NCI-H69 (cell line): Measurements from ENCODE around the gene FYN.
A peak's percentile ranks its signal among the peaks of the same experiment; 100 is the strongest.

Source experiments
- DNase-seq: peaks from one replicate; lab custom pipeline; 2025; lab: John Stamatoyannopoulos, UW

Gene FYN

DNA sequence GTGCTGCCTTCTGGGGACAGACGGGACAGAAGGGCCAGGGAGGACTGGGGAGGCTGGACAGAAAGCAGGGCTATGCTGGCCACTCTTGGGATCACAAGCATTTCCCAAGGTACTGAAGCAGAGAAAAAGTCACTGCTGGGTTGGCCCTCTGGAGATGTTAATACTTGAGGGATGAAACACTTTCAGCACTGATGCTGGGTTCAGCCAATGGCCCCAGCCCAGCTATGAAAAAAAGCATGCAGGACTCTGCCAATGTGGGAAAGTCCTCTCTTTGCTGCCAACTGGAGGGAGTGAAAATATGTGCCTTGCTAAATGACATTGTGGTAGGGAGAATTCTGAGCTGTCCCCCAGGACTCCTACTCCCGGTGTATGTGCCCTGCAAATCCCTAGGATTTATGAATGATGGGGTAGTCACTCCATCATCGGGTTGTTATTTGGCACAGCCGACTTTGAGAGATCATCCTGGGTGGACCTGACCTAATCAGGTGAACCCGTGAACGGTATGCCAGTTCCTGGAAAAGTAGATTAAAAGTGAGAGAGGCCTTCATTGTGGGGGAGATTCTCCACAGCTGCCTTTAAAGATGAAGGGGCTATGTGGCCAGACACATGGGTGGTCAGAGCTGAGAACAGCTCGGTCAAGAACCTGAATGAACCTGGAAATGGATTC lies 147.7 kb downstream of the FYN start:
- no peak for DNase-seq

- DNase-seq = peak; percentile 35
These were observed 148.7 kb downstream of the FYN start for GRCh38 chr6:111724505-111724904.

- no peak for DNase-seq
These were observed 149.2 kb downstream of the FYN start for GRCh38 chr6:111724039-111724438.

DNA sequence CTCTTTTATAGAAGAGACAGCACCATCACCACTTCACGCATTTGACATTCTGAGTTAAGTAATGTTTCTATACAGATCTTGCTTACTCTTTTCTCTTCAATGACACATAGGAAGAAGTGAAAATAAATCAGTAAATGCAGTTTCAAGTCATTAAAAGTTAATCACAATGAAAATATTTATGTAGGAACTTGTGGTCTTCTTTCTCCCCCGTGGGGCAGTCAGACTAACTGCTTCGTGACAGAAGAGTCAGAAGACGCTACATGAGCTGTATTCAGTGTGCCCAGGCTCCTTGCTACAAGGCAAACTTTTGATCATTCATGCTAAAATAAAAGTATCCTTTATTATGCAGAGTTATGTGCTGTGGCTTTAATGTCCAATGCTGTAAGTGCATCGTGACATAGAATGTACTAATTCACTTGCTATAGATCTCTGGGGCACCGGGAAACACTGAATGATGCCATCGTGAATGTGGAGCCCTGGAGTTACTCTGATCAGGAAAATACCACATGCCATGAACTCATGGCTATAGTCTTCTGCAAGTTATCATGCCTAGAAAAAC lies 149.8 kb downstream of the FYN start:
- DNase-seq = no peak

- DNase-seq = no peak
These were observed 151.0 kb downstream of the FYN start for GRCh38 chr6:111722179-111722731.

DNA sequence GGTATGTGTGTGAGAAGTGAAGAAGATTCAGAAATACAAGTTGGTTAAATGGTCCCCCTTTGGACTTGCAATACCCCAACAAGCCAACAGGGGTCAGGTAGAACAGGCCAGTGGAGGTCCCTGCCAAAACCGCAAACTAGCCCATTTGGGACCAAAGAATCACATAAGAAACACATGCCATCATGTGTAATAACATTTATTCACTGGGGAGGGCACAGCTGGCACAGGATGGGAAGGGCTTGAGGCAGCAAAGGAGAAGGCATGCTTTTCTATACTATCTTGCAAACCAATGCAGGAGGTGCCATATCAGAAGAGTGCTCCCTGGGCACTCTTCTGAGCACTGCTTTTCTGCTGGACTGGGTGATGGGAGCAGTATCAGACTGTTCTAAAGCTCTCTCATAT lies 151.5 kb downstream of the FYN start:
- no peak for DNase-seq

DNA sequence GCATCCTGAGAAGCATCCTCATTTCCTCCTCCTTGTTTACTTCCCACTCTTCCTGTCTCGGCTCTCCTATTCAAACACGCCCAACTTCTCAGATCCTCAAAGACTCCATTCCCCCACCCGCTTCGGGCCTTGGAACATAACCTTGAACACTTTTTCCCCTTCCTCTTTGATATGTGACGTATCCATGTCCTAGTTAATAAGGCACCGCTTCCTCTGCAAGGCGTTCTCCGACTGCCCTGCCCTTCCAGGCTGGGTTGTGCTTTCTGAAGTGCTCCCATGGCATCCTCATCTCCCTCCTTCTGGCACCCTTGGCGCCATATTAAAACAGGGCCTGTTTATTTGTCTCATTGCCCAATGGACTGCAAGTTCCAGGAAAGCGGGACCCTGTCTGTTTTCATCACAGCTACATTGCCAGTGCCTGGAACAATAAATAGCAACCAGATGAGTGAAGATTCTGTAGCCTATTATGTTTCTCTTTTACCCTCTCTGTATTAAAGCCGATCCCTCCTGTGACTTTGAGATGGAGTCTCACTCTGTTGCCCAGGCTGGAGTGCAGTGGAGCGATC lies 152.2 kb downstream of the FYN start:
- no peak for DNase-seq

DNA sequence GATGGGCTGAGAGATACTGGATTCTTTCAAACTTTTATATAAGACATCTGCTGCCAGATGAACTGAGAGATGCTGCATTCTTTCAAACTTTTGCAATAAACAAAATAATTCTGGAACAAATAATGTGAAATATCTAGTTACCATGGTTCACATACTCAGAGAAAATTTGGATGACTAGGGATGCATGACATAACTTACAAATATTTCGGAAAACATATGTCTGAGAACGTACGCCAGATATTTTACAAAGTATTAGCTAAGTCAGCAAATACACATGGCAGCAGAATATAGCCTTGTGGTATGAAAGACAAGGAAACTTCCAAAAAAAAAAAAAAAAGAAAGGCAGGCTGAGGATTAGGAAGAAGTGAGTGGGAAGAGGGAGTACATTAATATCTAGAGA lies 154.3 kb downstream of the FYN start:
- DNase-seq = no peak

GRCh38 chr6:111718326-111718725 lies 154.9 kb downstream of the FYN start:
- peak; percentile 75 for DNase-seq

GRCh38 chr6:111717621-111718020 lies 155.6 kb downstream of the FYN start:
- no peak for DNase-seq

GRCh38 chr6:111716325-111716724 lies 156.9 kb downstream of the FYN start:
- no peak for DNase-seq

- DNase-seq = peak; percentile 54
These were observed 157.9 kb downstream of the FYN start for GRCh38 chr6:111715321-111715720.

DNA sequence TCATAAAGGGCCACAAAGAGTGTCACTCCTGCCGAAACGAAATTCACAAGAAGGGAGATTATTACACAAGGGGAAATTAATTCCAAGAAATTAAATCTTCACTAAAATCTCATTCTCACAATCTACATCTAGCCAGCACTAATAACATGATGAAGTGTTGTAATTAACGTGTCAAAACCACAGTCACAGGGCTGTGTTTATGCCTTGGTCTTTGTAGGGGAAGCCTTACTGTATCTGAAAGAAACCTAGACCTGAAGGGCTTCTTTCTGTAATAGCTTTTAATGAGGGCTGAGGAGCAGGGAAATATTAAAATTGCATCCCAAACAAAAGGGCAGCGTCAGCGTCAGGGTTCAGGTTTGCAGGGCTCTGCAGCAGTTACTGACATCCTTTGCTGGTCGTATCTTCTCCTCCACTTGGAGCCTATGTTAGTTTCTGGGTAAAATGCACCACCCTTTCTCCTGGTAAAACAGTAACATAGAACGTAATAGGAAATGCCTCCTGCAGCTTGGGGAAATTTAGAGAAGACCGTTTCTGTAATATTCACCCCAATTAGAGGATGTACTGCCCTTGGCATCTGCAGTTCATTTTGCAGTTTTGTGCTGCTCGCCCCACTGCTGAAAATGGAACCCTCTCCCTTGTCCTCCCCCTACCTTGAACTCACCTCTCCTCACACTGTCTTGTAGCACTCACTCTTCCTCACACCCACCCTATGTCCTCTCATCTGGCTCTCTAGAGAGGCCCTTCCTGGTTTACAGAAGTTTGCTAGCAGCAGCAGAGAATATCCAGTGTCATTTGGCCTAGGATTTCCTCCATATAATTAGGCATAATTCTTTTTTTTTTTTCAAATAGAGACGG lies 158.6 kb downstream of the FYN start:
- no peak for DNase-seq

DNA sequence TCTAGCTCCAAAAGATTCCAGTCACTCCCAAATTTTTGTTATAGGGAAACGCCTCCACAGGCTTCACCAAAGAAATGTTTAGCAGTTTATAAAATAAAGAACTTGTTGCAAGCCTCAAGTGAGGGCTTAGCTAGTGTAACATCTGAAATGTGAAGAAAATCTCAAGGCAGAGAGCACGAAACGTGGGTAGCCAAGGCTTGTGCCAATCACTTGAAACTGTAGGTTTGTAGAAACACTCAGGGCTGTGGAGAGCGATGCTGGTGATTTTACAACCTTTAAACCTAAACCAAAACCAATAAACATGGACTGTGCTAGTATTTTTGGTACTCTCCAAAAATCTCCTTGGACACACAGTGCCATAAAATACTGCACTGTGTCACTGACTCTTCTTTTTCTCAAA lies 159.4 kb downstream of the FYN start:
- DNase-seq = no peak

GRCh38 chr6:111713236-111713635 lies 160.0 kb downstream of the FYN start:
- no peak for DNase-seq

DNA sequence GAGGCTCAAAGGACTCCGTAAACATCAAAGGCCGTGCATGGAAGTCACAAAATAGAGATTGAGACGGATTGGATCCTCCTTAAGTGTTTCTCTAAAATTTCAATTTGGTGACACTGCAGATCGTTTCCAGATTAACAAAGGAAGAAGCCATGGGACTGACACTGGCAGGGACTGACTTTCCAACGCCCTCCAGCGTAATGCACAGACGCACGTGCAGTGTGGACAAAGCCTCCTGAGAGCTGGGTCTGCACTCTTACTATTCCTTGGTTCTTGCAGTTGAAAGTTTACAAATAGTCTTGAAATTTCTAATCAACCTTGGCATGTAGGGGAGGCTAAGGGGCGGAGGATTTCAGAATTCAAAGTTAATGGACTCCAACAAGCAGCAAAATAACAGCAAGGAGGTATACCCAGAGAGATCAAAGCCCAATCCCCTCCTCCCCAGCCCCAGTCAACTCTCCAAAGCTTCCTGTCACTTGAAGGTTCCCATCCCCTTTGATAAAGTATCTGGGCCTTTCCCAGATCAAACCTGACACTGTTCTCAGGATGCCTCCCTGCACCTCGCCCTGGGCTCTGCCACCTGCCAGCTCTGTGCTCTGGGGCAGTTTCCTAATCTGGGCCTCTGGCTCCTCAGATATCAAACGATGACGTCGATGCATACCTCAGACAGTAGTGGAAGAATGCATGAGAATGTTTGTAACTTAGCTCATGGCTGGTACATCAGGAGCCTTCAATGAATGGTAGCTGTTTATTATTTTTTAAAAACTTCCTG lies 161.1 kb downstream of the FYN start:
- DNase-seq = peak; percentile 59

- peak; percentile 94 for DNase-seq
These were observed 161.8 kb downstream of the FYN start for GRCh38 chr6:111711476-111711875.

GRCh38 chr6:111710911-111711310 lies 162.3 kb downstream of the FYN start:
- no peak for DNase-seq

- no peak for DNase-seq
These were observed 162.8 kb downstream of the FYN start for GRCh38 chr6:111710439-111710838.

- DNase-seq = peak; percentile 72
These were observed 163.4 kb downstream of the FYN start for GRCh38 chr6:111709615-111710398.

GRCh38 chr6:111709201-111709600 lies 164.1 kb downstream of the FYN start:
- no peak for DNase-seq
